Measurements from ENCODE around the gene MSH5.

The MSH5 gene

DNA sequence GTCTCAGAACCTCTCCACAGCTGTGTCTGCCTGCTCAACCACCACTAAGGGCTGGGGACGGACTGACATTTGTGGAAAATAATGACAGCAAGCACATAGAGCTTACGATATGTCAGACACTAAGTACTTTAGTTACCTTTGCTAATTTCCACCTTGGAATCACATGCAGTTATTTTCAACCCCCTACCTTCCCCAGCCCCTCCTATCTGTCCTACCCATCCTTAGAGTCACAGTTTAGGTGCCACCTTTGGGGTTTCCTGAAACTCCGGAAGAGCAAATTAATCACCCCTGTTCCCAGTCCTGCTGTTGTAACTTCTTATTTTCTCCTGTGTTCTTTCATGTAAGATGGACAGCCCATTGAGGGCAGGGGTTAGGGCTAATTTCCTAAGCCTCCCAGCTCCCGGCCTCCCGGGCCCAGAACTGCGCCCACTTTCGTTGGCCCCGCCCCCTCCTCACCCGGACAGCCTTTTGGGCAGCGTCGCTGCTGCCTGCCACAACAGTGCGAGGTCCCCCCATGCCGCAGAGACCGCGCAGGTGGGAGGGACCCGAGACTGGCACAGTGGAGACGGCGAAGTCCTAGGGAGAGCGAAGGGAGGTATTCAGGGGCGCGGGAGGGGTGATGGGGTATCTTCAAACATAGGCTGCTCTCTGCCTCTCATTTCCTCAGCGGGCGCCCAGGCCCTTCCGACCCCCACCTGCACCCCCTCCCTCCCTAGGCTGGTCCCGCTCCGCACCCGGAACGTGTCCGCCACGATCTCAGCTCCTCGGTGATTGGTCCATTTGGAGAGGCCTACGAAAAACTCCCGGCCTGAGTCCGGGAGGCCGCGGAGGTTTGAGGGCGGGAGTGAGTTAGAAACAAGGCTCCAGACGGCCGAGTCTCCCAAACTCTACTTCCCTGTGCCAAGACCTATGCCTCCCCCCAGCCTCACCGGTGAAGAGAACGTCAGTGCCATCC lies 11.8 kb upstream of the MSH5 start:
- no peak overlapping the region for H2AFZ ChIP-seq (ENCODE audit: low read depth)
- H4K20me1 ChIP-seq (ENCODE audit: insufficient read depth) = no peaks in the 10 kb centered on the region
- H3K27me3 ChIP-seq (ENCODE audit: insufficient read depth, low read depth) = no peaks in the 10 kb centered on the region
- no peak overlapping the region for H3K4me3 ChIP-seq (IDR thresholded peaks at IDR 0.05; ENCODE audit: insufficient read depth, low read depth, low read length)
- H3K9ac ChIP-seq = no peak overlapping the region
- H3K36me3 ChIP-seq (ENCODE audit: insufficient read depth) = peaks cover 7% of the 10 kb centered on the region; the same call in 1 of the 2 replicates
- peaks cover 14% of the 10 kb centered on the region for H3K4me1 ChIP-seq (ENCODE audit: low read depth, poor library complexity, severe bottlenecking)
- H3K79me2 ChIP-seq (ENCODE audit: insufficient read depth, low read depth) = no peaks in the 10 kb centered on the region
- H3K4me2 ChIP-seq = no peak overlapping the region
- TF ChIP-seq, protein P1, sequence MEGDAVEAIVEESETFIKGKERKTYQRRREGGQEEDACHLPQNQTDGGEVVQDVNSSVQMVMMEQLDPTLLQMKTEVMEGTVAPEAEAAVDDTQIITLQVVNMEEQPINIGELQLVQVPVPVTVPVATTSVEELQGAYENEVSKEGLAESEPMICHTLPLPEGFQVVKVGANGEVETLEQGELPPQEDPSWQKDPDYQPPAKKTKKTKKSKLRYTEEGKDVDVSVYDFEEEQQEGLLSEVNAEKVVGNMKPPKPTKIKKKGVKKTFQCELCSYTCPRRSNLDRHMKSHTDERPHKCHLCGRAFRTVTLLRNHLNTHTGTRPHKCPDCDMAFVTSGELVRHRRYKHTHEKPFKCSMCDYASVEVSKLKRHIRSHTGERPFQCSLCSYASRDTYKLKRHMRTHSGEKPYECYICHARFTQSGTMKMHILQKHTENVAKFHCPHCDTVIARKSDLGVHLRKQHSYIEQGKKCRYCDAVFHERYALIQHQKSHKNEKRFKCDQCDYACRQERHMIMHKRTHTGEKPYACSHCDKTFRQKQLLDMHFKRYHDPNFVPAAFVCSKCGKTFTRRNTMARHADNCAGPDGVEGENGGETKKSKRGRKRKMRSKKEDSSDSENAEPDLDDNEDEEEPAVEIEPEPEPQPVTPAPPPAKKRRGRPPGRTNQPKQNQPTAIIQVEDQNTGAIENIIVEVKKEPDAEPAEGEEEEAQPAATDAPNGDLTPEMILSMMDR (conservative IDR thresholded peaks at IDR 0.05; ENCODE audit: low read depth, low read length) = no peak
- no peak overlapping the region for H3K27ac ChIP-seq

GRCh38 chr6:31728767-31729514 lies 10.9 kb upstream of the MSH5 start, which contains the start of gene DDAH2:
TSS of gene DDAH2 (minus strand) at chr6:31729299. CDS start at chr6:31729161, 138 bp downstream.
- H3K36me3 ChIP-seq (ENCODE audit: insufficient read depth) = peaks cover 7% of the 10 kb centered on the region; the same call in 1 of the 2 replicates

DNA sequence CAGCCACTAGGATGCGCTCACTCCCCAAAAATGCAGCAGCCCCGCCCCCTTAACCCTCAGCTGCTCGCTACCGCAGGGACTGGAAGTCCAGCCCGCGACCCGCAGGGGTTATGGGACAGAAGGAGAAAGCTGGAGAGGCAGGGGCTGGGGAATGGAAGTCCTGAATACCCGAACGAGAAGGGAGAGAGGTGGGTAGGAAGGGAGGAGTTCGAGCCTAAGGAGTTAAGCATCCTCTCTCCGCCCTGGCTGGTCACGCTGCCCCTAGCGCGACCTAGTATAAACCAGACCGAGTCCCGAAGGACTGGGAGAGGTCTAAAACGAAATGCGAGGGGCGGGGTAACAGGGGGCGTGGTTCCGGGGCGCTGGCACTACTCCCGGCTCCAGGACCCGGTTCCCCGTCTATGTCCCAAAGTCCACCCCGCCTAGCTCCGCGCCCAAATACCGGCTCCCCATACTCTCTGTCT lies 10.3 kb upstream of the MSH5 start:
- H4K20me1 ChIP-seq (ENCODE audit: insufficient read depth) = no peaks in the 10 kb centered on the region
- H3K27ac ChIP-seq = no peak overlapping the region
- H3K4me1 ChIP-seq (ENCODE audit: low read depth, poor library complexity, severe bottlenecking) = peaks cover 27% of the 10 kb centered on the region
- peak overlapping the region; percentile 65 for H2AFZ ChIP-seq (ENCODE audit: low read depth)
- peak overlapping the region; percentile 35 for H3K4me3 ChIP-seq (IDR thresholded peaks at IDR 0.05; ENCODE audit: insufficient read depth, low read depth, low read length)
- peaks cover 14% of the 10 kb centered on the region; the same call in 1 of the 2 replicates for H3K79me2 ChIP-seq (ENCODE audit: insufficient read depth, low read depth)
- peak overlapping the region; percentile 52 for H3K4me2 ChIP-seq
- TF ChIP-seq, protein P1 (conservative IDR thresholded peaks at IDR 0.05; ENCODE audit: low read depth, low read length) = peak; percentile 47
- no peak overlapping the region; the same call in 1 of the 2 replicates for H3K9ac ChIP-seq
- H3K36me3 ChIP-seq (ENCODE audit: insufficient read depth) = peaks cover 7% of the 10 kb centered on the region; the same call in 1 of the 2 replicates
- H3K27me3 ChIP-seq (ENCODE audit: insufficient read depth, low read depth) = no peaks in the 10 kb centered on the region

More at GRCh38 chr6:31728767-31729514, 10.9 kb upstream of the MSH5 start, which contains the start of gene DDAH2:
- H4K20me1 ChIP-seq (ENCODE audit: insufficient read depth) = no peaks in the 10 kb centered on the region
- H3K27ac ChIP-seq = no peak within 1 kb of the TSS
- TF ChIP-seq, protein P1 (conservative IDR thresholded peaks at IDR 0.05; ENCODE audit: low read depth, low read length) = peak; percentile 91
- no peaks in the 10 kb centered on the region for H3K27me3 ChIP-seq (ENCODE audit: insufficient read depth, low read depth)
- peaks cover 23% of the 10 kb centered on the region for H3K4me1 ChIP-seq (ENCODE audit: low read depth, poor library complexity, severe bottlenecking)
- peak within 1 kb of the TSS; percentile 65 for H2AFZ ChIP-seq (ENCODE audit: low read depth)
- H3K4me2 ChIP-seq = peak within 1 kb of the TSS; percentile 52
- H3K4me3 ChIP-seq (IDR thresholded peaks at IDR 0.05; ENCODE audit: insufficient read depth, low read depth, low read length) = peak within 1 kb of the TSS; percentile 35
- no peak within 1 kb of the TSS; the same call in 1 of the 2 replicates for H3K9ac ChIP-seq
- peaks cover 8% of the 10 kb centered on the region; the same call in 1 of the 2 replicates for H3K79me2 ChIP-seq (ENCODE audit: insufficient read depth, low read depth)

- Histone ChIP-seq H3K4me2 (peak overlapping the region; percentile 52), H3K4me3 (IDR thresholded peaks at IDR 0.05; ENCODE audit: insufficient read depth, low read depth, low read length) (peak overlapping the region; percentile 35), H4K20me1 (ENCODE audit: insufficient read depth) (no peaks in the 10 kb centered on the region), H3K4me1 (ENCODE audit: low read depth, poor library complexity, severe bottlenecking) (peaks cover 27% of the 10 kb centered on the region), H3K27me3 (ENCODE audit: insufficient read depth, low read depth) (no peaks in the 10 kb centered on the region), H3K36me3 (ENCODE audit: insufficient read depth) (peaks cover 7% of the 10 kb centered on the region; the same call in 1 of the 2 replicates), H3K79me2 (ENCODE audit: insufficient read depth, low read depth) (peaks cover 20% of the 10 kb centered on the region; the same call in 1 of the 2 replicates), H3K9ac (no peak overlapping the region; the same call in 1 of the 2 replicates), H2AFZ (ENCODE audit: low read depth) (peak overlapping the region; percentile 65), H3K27ac (no peak overlapping the region)
- TF ChIP-seq, protein P1 (conservative IDR thresholded peaks at IDR 0.05; ENCODE audit: low read depth, low read length) = no peak
Measured at GRCh38 chr6:31729979-31730630, 9.7 kb upstream of the MSH5 start.
